ENCODE measurements around the gene NAV2. TPM values are rescaled to one million over a fixed set of nuclear protein-coding genes. Genes with fewer than 3 reads are reported as not detected.

NAV2 gene
- total and polyA plus RNA-seq, 9 donors = 25.7 to 70.6 (median 46.1) TPM

- H3K9me3 ChIP-seq (replicated peaks; ENCODE audit: control insufficient read depth, low read depth, low read length) = no peaks in the 10 kb centered on the region
- 67% methylated on average over 1 of the region's 4 CpGs for WGBS (ENCODE audit: insufficient coverage)
Observed at GRCh38 chr11:19802773-19803293, 90.2 kb downstream of the NAV2 start.

DNA sequence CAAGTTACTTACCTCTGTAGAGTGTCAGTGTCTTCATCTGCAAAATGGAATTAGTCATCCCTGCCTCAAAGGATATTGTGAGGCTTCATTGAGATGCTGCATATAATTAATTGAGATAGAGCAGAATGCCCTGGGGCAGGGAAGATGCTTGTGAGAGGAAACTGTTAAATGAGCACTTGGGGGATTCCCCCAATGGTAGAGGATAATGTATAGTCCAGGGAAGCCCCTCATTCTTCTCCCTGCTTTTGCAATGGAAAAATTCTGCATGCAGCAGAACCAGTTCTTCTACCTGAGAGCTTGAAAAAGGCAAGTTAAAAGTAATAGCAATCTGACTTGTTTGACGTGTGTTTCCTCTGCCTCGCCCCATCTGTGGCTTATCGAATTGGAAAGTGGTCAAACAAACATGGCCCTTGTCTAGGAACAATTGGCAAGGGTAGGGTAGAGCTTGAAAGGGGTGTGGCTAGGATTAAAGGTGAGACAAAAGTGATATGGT is 90.9 kb downstream of the NAV2 start:
- Histone ChIP-seq H3K27me3 (ENCODE audit: control insufficient read depth, insufficient read depth, low read length) (no peaks in the 10 kb centered on the region), H3K9me3 (replicated peaks; ENCODE audit: control insufficient read depth, low read depth, low read length) (no peaks in the 10 kb centered on the region), H3K4me1 (ENCODE audit: control insufficient read depth, insufficient read depth, low read length) (peaks cover 14% of the 10 kb centered on the region), H3K27ac (ENCODE audit: low read length) (no peak overlapping the region), H3K36me3 (ENCODE audit: control insufficient read depth, insufficient read depth, low read length) (no peaks in the 10 kb centered on the region), H3K4me3 (ENCODE audit: low read length) (no peak overlapping the region)
- 57% methylated on average over 3 of the region's 3 CpGs for WGBS (ENCODE audit: insufficient coverage)
- no peak for DNase-seq

More at GRCh38 chr11:19802773-19803293, 90.2 kb downstream of the NAV2 start:
- no peak overlapping the region for H3K4me3 ChIP-seq (ENCODE audit: low read length)
- H3K27ac ChIP-seq (ENCODE audit: low read length) = no peak overlapping the region
- peak; percentile 16 for DNase-seq
- no peaks in the 10 kb centered on the region for H3K36me3 ChIP-seq (ENCODE audit: control insufficient read depth, insufficient read depth, low read length)
- no peaks in the 10 kb centered on the region for H3K27me3 ChIP-seq (ENCODE audit: control insufficient read depth, insufficient read depth, low read length)
- H3K4me1 ChIP-seq (ENCODE audit: control insufficient read depth, insufficient read depth, low read length) = peaks cover 14% of the 10 kb centered on the region

DNA sequence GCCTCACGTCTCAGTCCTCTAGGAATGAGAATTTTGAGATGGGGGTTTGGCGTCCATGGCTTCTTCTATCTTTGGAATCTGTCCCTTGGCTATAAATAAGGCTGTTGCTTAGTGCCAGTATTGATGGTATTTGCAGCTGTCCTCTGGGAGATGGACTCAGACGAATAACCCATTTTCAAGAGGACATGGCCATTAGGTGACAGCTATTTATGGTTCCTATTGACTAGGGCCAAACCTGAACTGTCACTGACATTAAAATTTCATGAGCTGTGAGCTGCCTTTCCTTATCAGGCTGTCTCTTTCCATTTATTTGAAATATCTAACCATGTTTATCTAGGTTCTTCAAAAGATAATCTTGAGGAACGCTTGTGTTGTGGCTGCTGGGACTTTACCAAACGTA is 92.7 kb downstream of the NAV2 start:
- peak; percentile 65 for DNase-seq
- Histone ChIP-seq H3K27me3 (ENCODE audit: control insufficient read depth, insufficient read depth, low read length) (no peaks in the 10 kb centered on the region), H3K27ac (ENCODE audit: low read length) (peak overlapping the region; percentile 80), H3K9me3 (replicated peaks; ENCODE audit: control insufficient read depth, low read depth, low read length) (no peaks in the 10 kb centered on the region), H3K36me3 (ENCODE audit: control insufficient read depth, insufficient read depth, low read length) (no peaks in the 10 kb centered on the region), H3K4me3 (ENCODE audit: low read length) (no peak overlapping the region), H3K4me1 (ENCODE audit: control insufficient read depth, insufficient read depth, low read length) (peaks cover 14% of the 10 kb centered on the region)
- WGBS (ENCODE audit: insufficient coverage) = 38% methylated on average over 1 of the region's 5 CpGs

DNA sequence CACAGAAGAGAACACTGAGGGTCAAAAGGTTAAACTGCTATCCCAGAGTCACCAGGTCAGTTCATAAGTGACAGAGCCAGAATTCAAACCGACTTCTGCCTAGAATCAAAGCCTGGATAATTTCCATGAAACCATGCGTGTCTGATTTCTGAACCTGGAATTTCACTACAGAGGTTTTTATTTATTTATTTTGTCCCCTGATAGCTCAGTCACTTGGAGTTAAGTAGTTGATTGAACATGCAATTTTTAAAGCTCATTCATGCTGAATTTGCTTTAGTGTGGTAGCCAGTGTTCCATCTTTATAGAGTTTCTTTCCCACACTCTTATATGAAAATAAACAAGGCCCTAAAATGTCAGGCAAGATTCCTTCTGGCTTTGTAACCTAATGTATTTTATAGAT is 93.2 kb downstream of the NAV2 start:
- H3K27ac ChIP-seq (ENCODE audit: low read length) = peak overlapping the region; percentile 66
- no peaks in the 10 kb centered on the region for H3K36me3 ChIP-seq (ENCODE audit: control insufficient read depth, insufficient read depth, low read length)
- H3K4me3 ChIP-seq (ENCODE audit: low read length) = no peak overlapping the region
- no peaks in the 10 kb centered on the region for H3K27me3 ChIP-seq (ENCODE audit: control insufficient read depth, insufficient read depth, low read length)
- DNase-seq = no peak
- peaks cover 14% of the 10 kb centered on the region for H3K4me1 ChIP-seq (ENCODE audit: control insufficient read depth, insufficient read depth, low read length)
- WGBS (ENCODE audit: insufficient coverage) = 50% methylated on average over 1 of the region's 2 CpGs
- no peaks in the 10 kb centered on the region for H3K9me3 ChIP-seq (replicated peaks; ENCODE audit: control insufficient read depth, low read depth, low read length)

- Histone ChIP-seq H3K36me3 (ENCODE audit: control insufficient read depth, insufficient read depth, low read length) (no peaks in the 10 kb centered on the region), H3K9me3 (replicated peaks; ENCODE audit: control insufficient read depth, low read depth, low read length) (no peaks in the 10 kb centered on the region), H3K4me3 (ENCODE audit: low read length) (no peak overlapping the region), H3K4me1 (ENCODE audit: control insufficient read depth, insufficient read depth, low read length) (peaks cover 16% of the 10 kb centered on the region), H3K27ac (ENCODE audit: low read length) (peak overlapping the region; percentile 5), H3K27me3 (ENCODE audit: control insufficient read depth, insufficient read depth, low read length) (no peaks in the 10 kb centered on the region)
- no peak for DNase-seq
- 64% methylated on average over 2 of the region's 2 CpGs for WGBS (ENCODE audit: insufficient coverage)
Observed at GRCh38 chr11:19806251-19806650, 93.6 kb downstream of the NAV2 start.

GRCh38 chr11:19808076-19808911 is 95.7 kb downstream of the NAV2 start:
- Histone ChIP-seq H3K4me3 (ENCODE audit: low read length) (no peak overlapping the region), H3K9me3 (replicated peaks; ENCODE audit: control insufficient read depth, low read depth, low read length) (no peaks in the 10 kb centered on the region), H3K27me3 (ENCODE audit: control insufficient read depth, insufficient read depth, low read length) (no peaks in the 10 kb centered on the region), H3K27ac (ENCODE audit: low read length) (no peak overlapping the region), H3K4me1 (ENCODE audit: control insufficient read depth, insufficient read depth, low read length) (peaks cover 19% of the 10 kb centered on the region), H3K36me3 (ENCODE audit: control insufficient read depth, insufficient read depth, low read length) (no peaks in the 10 kb centered on the region)
- no peak for DNase-seq
- WGBS (ENCODE audit: insufficient coverage) = no CpG with 5 or more reads among the region's 1 CpG

GRCh38 chr11:19810852-19811251 is 98.2 kb downstream of the NAV2 start:
- 80% methylated on average over 1 of the region's 4 CpGs for WGBS (ENCODE audit: insufficient coverage)
- H3K4me3 ChIP-seq (ENCODE audit: low read length) = no peak overlapping the region
- no peak for DNase-seq
- no peak overlapping the region for H3K27ac ChIP-seq (ENCODE audit: low read length)
- no peaks in the 10 kb centered on the region for H3K36me3 ChIP-seq (ENCODE audit: control insufficient read depth, insufficient read depth, low read length)
- H3K9me3 ChIP-seq (replicated peaks; ENCODE audit: control insufficient read depth, low read depth, low read length) = no peaks in the 10 kb centered on the region
- no peaks in the 10 kb centered on the region for H3K27me3 ChIP-seq (ENCODE audit: control insufficient read depth, insufficient read depth, low read length)
- peaks cover 14% of the 10 kb centered on the region for H3K4me1 ChIP-seq (ENCODE audit: control insufficient read depth, insufficient read depth, low read length)

- H3K4me1 ChIP-seq (ENCODE audit: control insufficient read depth, insufficient read depth, low read length) = peaks cover 19% of the 10 kb centered on the region
- no peak for DNase-seq
- no peak overlapping the region for H3K4me3 ChIP-seq (ENCODE audit: low read length)
- no CpG with 5 or more reads among the region's 1 CpG for WGBS (ENCODE audit: insufficient coverage)
- no peak overlapping the region for H3K27ac ChIP-seq (ENCODE audit: low read length)
- H3K27me3 ChIP-seq (ENCODE audit: control insufficient read depth, insufficient read depth, low read length) = no peaks in the 10 kb centered on the region
- H3K36me3 ChIP-seq (ENCODE audit: control insufficient read depth, insufficient read depth, low read length) = no peaks in the 10 kb centered on the region
- H3K9me3 ChIP-seq (replicated peaks; ENCODE audit: control insufficient read depth, low read depth, low read length) = no peaks in the 10 kb centered on the region
Observed at GRCh38 chr11:19811380-19811779, 98.7 kb downstream of the NAV2 start.

DNA sequence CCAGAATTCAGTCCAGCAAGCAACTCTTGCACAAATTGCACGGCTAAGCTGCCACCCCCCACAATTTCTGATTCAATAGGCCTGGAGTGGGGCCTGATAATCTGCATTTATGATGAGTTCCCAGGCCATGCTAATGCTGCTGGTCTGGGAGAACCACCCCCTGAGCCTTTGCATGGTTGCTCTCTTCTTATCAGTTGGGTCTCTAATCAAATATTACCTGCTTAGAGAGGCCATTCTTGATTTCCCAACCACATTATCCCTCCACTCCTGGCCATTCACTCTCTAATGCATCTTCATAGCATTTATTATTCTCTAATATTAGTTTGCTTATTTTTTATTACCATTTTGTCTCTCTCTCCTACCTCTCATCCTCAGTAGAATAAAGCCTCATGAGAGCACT is 99.5 kb downstream of the NAV2 start:
- Histone ChIP-seq H3K4me1 (ENCODE audit: control insufficient read depth, insufficient read depth, low read length) (peaks cover 23% of the 10 kb centered on the region), H3K36me3 (ENCODE audit: control insufficient read depth, insufficient read depth, low read length) (peaks cover 3% of the 10 kb centered on the region), H3K27ac (ENCODE audit: low read length) (no peak overlapping the region), H3K27me3 (ENCODE audit: control insufficient read depth, insufficient read depth, low read length) (no peaks in the 10 kb centered on the region), H3K4me3 (ENCODE audit: low read length) (no peak overlapping the region), H3K9me3 (replicated peaks; ENCODE audit: control insufficient read depth, low read depth, low read length) (no peaks in the 10 kb centered on the region)
- no CpG with 5 or more reads among the region's 1 CpG for WGBS (ENCODE audit: insufficient coverage)
- DNase-seq = no peak

DNA sequence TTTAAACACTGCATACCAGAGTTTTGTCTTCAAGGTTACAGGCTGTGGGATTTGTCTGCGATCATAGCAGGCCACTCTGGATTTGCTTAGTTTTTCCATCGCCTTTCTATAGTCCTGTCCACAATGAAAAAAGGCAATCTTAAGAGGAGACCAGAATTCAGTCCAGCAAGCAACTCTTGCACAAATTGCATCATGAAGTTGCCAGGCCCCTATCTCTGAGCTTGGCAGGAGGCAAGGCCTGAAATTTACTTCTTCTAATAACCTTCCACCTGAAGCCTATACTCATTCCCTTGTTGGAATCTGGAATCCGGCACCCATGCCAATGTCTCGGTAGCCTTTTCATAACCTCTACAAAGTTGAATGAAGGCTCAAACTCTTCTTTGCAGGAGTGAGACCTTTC is 100.1 kb downstream of the NAV2 start:
- Histone ChIP-seq H3K9me3 (replicated peaks; ENCODE audit: control insufficient read depth, low read depth, low read length) (no peaks in the 10 kb centered on the region), H3K4me1 (ENCODE audit: control insufficient read depth, insufficient read depth, low read length) (peaks cover 28% of the 10 kb centered on the region), H3K36me3 (ENCODE audit: control insufficient read depth, insufficient read depth, low read length) (peaks cover 3% of the 10 kb centered on the region), H3K4me3 (ENCODE audit: low read length) (no peak overlapping the region), H3K27me3 (ENCODE audit: control insufficient read depth, insufficient read depth, low read length) (no peaks in the 10 kb centered on the region), H3K27ac (ENCODE audit: low read length) (no peak overlapping the region)
- WGBS (ENCODE audit: insufficient coverage) = 100% methylated on average over 2 of the region's 4 CpGs
- DNase-seq = no peak
